GM19395 (cell line): ENCODE measurements around the gene ATP6V1F.

Experiments used
- ATAC-seq: cut with Tn5 transposase; IDR thresholded peaks from one replicate; pipeline ENCODE4 v1.9.1; 2021; ENCODE audit warnings: mild to moderate bottlenecking, moderate library complexity; ENCODE audit not compliant: unreplicated experiment

The ATP6V1F gene

GRCh38 chr7:128835231-128835751 lies 27.4 kb upstream of the ATP6V1F start:
- no peak for ATAC-seq

- ATAC-seq: no peak
Measured at GRCh38 chr7:128835790-128836641, 26.6 kb upstream of the ATP6V1F start.

- ATAC-seq: no peak
Measured at GRCh38 chr7:128836729-128837348, 25.8 kb upstream of the ATP6V1F start.

GRCh38 chr7:128837521-128837921 lies 25.1 kb upstream of the ATP6V1F start:
- ATAC-seq: no peak

GRCh38 chr7:128838109-128838779 lies 24.4 kb upstream of the ATP6V1F start:
- no peak for ATAC-seq

GRCh38 chr7:128838981-128839731 lies 23.5 kb upstream of the ATP6V1F start:
- no peak for ATAC-seq

- no peak for ATAC-seq
Measured at GRCh38 chr7:128839751-128840177, 22.9 kb upstream of the ATP6V1F start.

GRCh38 chr7:128840326-128841170 lies 22.1 kb upstream of the ATP6V1F start:
- ATAC-seq: no peak

GRCh38 chr7:128841171-128841690 lies 21.4 kb upstream of the ATP6V1F start:
- ATAC-seq: no peak

- ATAC-seq: no peak
Measured at GRCh38 chr7:128841921-128842673, 20.6 kb upstream of the ATP6V1F start.

- no peak for ATAC-seq
Measured at GRCh38 chr7:128842674-128843641, 19.7 kb upstream of the ATP6V1F start.

GRCh38 chr7:128843938-128844621 lies 18.6 kb upstream of the ATP6V1F start:
- ATAC-seq: no peak

GRCh38 chr7:128844777-128845311 lies 17.8 kb upstream of the ATP6V1F start:
- no peak for ATAC-seq

- no peak for ATAC-seq
Measured at GRCh38 chr7:128845475-128845874, 17.2 kb upstream of the ATP6V1F start.

- no peak for ATAC-seq
Measured at GRCh38 chr7:128845987-128846386, 16.7 kb upstream of the ATP6V1F start.

GRCh38 chr7:128846781-128847444 lies 15.7 kb upstream of the ATP6V1F start:
- ATAC-seq: no peak
